ENCODE results near the gene SBNO1.
A peak's percentile ranks its signal among the peaks of the same experiment; 100 is the strongest.

Gene SBNO1

GRCh38 chr12:123265851-123266678, 98.6 kb downstream of the SBNO1 start:
- no peak for DNase-seq (ENCODE audit: low spot score)
- in situ Hi-C loops (cut with MboI; ENCODE audit: low pct_unique_long_range_greater_than_20kb, low sequenced_read_pairs, unreplicated experiment): no loop called here
- no peak for TF ChIP-seq CTCF (IDR thresholded peaks at IDR 0.05; ENCODE audit: extremely low read depth, insufficient read depth, missing control alignments)

GRCh38 chr12:123264642-123265041, 100.0 kb downstream of the SBNO1 start:
- in situ Hi-C loops (cut with MboI; ENCODE audit: low pct_unique_long_range_greater_than_20kb, low sequenced_read_pairs, unreplicated experiment): no loop called here
- peak; percentile 36 for TF ChIP-seq CTCF (IDR thresholded peaks at IDR 0.05; ENCODE audit: extremely low read depth, insufficient read depth, missing control alignments)
- no peak for DNase-seq (ENCODE audit: low spot score)

GRCh38 chr12:123263196-123263817, 101.3 kb downstream of the SBNO1 start:
- DNase-seq (ENCODE audit: low spot score): no peak
- in situ Hi-C loops (cut with MboI; ENCODE audit: low pct_unique_long_range_greater_than_20kb, low sequenced_read_pairs, unreplicated experiment): no loop called here
- no peak for TF ChIP-seq CTCF (IDR thresholded peaks at IDR 0.05; ENCODE audit: extremely low read depth, insufficient read depth, missing control alignments)

- TF ChIP-seq CTCF (IDR thresholded peaks at IDR 0.05; ENCODE audit: extremely low read depth, insufficient read depth, missing control alignments): no peak
- in situ Hi-C loops (cut with MboI; ENCODE audit: low pct_unique_long_range_greater_than_20kb, low sequenced_read_pairs, unreplicated experiment): no loop called here
- DNase-seq (ENCODE audit: low spot score): no peak
These were observed 103.5 kb downstream of the SBNO1 start for GRCh38 chr12:123261196-123261595.

- in situ Hi-C loops (cut with MboI; ENCODE audit: low pct_unique_long_range_greater_than_20kb, low sequenced_read_pairs, unreplicated experiment): no loop called here
- no peak for TF ChIP-seq CTCF (IDR thresholded peaks at IDR 0.05; ENCODE audit: extremely low read depth, insufficient read depth, missing control alignments)
- DNase-seq (ENCODE audit: low spot score): no peak
These were observed 104.6 kb downstream of the SBNO1 start for GRCh38 chr12:123260081-123260480.

GRCh38 chr12:123258593-123258992, 106.1 kb downstream of the SBNO1 start:
- TF ChIP-seq CTCF (IDR thresholded peaks at IDR 0.05; ENCODE audit: extremely low read depth, insufficient read depth, missing control alignments): no peak
- in situ Hi-C loops (cut with MboI; ENCODE audit: low pct_unique_long_range_greater_than_20kb, low sequenced_read_pairs, unreplicated experiment): no loop called here

More at GRCh38 chr12:123258593-123258992, 106.1 kb downstream of the SBNO1 start:
- no peak for DNase-seq (ENCODE audit: low spot score)
